HepG2 (cell line): ENCODE results near the gene CLCN2. TPM values are rescaled to one million over a fixed set of nuclear protein-coding genes. Genes with fewer than 3 reads are reported as not detected.
A peak's percentile ranks its signal among the peaks of the same experiment; 100 is the strongest.

Experiments used
- CBX5 ChIP-seq: sonication (generic); formaldehyde crosslinking; IDR thresholded peaks from 2 replicates; pipeline ENCODE4 v1.4.0; 2020; ENCODE audit warnings: missing genetic modification reagents, borderline replicate concordance
- ESRRA ChIP-seq: sonication (generic); formaldehyde crosslinking; IDR thresholded peaks from 2 replicates; pipeline ENCODE4 v1.5.1; 2020; ENCODE audit warnings: mild to moderate bottlenecking, low read depth, missing genetic modification reagents
- EZH2 ChIP-seq: conservative IDR thresholded peaks from 2 replicates; pipeline ENCODE4 v1.6.1; 2012; ENCODE audit warnings: mild to moderate bottlenecking, low read depth, low read length, moderate library complexity
- HMG20A ChIP-seq: IDR thresholded peaks from 2 replicates; pipeline ENCODE4 v1.6.1; 2016; ENCODE audit warnings: borderline replicate concordance
- KLF16 ChIP-seq, 2 experiments: sonication (generic) in 1 of 2; formaldehyde crosslinking in 1 of 2; IDR thresholded peaks; 2 replicates each; pipeline versions ENCODE4 v1.6.1 to v1.8.0; 2016 to 2023; ENCODE audit warnings: missing genetic modification reagents in 2 of 2, missing compliant biosample characterization in 1 of 2
- MAFG ChIP-seq: sonication (generic); formaldehyde crosslinking; IDR thresholded peaks from 2 replicates; pipeline ENCODE4 v1.5.1; 2020; ENCODE audit warnings: mild to moderate bottlenecking, missing genetic modification reagents
- MAX ChIP-seq: IDR thresholded peaks from 2 replicates; pipeline ENCODE4 v1.6.1; 2012; ENCODE audit warnings: inconsistent platforms
- MIXL1 ChIP-seq: IDR thresholded peaks from 2 replicates; pipeline ENCODE4 v1.6.1; 2016
- NFYB ChIP-seq: sonication (generic); formaldehyde crosslinking; IDR thresholded peaks from 2 replicates; pipeline ENCODE4 v1.4.0; 2020; ENCODE audit warnings: missing genetic modification reagents
- PAF1 ChIP-seq: IDR thresholded peaks from 2 replicates; pipeline ENCODE4 v1.6.1; 2016; ENCODE audit warnings: missing genetic modification reagents, missing compliant biosample characterization
- RERE ChIP-seq: IDR thresholded peaks from 2 replicates; pipeline ENCODE4 v1.6.1; 2016; ENCODE audit warnings: low read depth, missing genetic modification reagents, missing compliant biosample characterization
- SP1 ChIP-seq, 2 experiments: fragments of 450-650 bp in 1 of 2; sonication (generic) in 1 of 2; formaldehyde crosslinking in 1 of 2; IDR thresholded peaks; 2 replicates each; pipeline versions ENCODE4 v1.4.0 to v1.6.1; 2016 to 2020; ENCODE audit warnings: missing genetic modification reagents in 1 of 2
- ZBTB21 ChIP-seq: sonication (generic); formaldehyde crosslinking; IDR thresholded peaks from 2 replicates; pipeline ENCODE4 v1.4.0; 2020; ENCODE audit warnings: missing genetic modification reagents
- ZKSCAN1 ChIP-seq: fragments of 150-350 bp; IDR thresholded peaks from 2 replicates; pipeline ENCODE4 v1.6.1; 2014; ENCODE audit warnings: low read length
- ZMYM4 ChIP-seq: sonication (generic); formaldehyde crosslinking; IDR thresholded peaks from 2 replicates; pipeline ENCODE4 v1.8.1; 2023; ENCODE audit warnings: mild to moderate bottlenecking, missing genetic modification reagents
- ZNF142 ChIP-seq: sonication (generic); formaldehyde crosslinking; IDR thresholded peaks from 2 replicates; pipeline ENCODE4 v1.4.0; 2020; ENCODE audit warnings: missing genetic modification reagents
- ZNF564 ChIP-seq: sonication (generic); formaldehyde crosslinking; IDR thresholded peaks from 2 replicates; pipeline ENCODE4 v1.8.1; 2023; ENCODE audit warnings: mild to moderate bottlenecking, missing genetic modification reagents
- ZNF567 ChIP-seq: sonication (generic); formaldehyde crosslinking; IDR thresholded peaks from 2 replicates; pipeline ENCODE4 v1.8.1; 2023; ENCODE audit warnings: mild to moderate bottlenecking, missing genetic modification reagents, borderline replicate concordance
- ZNF652 ChIP-seq: IDR thresholded peaks from 2 replicates; pipeline ENCODE4 v1.6.1; 2016; ENCODE audit warnings: low read depth, borderline replicate concordance
- ZNF7 ChIP-seq: IDR thresholded peaks from 2 replicates; pipeline ENCODE4 v1.6.1; 2016; ENCODE audit warnings: missing biosample characterization, missing genetic modification reagents
- ZNF780A ChIP-seq: sonication (generic); formaldehyde crosslinking; IDR thresholded peaks from 2 replicates; pipeline ENCODE4 v1.8.0; 2022; ENCODE audit warnings: mild to moderate bottlenecking, missing genetic modification reagents, moderate library complexity
- polyA plus RNA-seq, 8 experiments: library from polyadenylated mRNA; depleted of rRNA in 3 of 8; stranded (reverse) in 7 of 8; unstranded in 1 of 8; fragments of >200 nt; fragmentation: Illumina TruSeq in 4 of 8; extraction: Trizol in 4 of 8; gene quantifications; 2 replicates each; pipeline versions ENCODE4 v1.2.1 to v1.2.3, GENCODE V29; 2011 to 2016; ENCODE audit warnings: low read depth in 4 of 8, missing spikeins in 1 of 8, mixed read lengths in 1 of 8; ENCODE audit not compliant: insufficient read depth in 1 of 8
- total RNA-seq, 5 experiments: library from RNA; depleted of rRNA; stranded (reverse); fragments of >200 nt; fragmentation: Illumina TruSeq; extraction: Trizol; gene quantifications; 2 replicates each; pipeline ENCODE4 v1.2.3, GENCODE V29; 2016; ENCODE audit warnings: low read depth in 1 of 5

CLCN2 gene
- total and polyA plus RNA-seq, 2 of the 13 experiments (the other 11 are each of a cell fraction or from before 2014, with no cell fraction given): 11.4 to 13.5 TPM

- TF ChIP-seq PAF1 (CRISPR knock-in tag): no peak
- peak; percentile 95 for TF ChIP-seq MAX
- no peak for TF ChIP-seq CBX5
- peak; percentile 89 for TF ChIP-seq NFYB (CRISPR knock-in tag)
- no peak for TF ChIP-seq EZH2
- peak; percentile 73 for TF ChIP-seq ZMYM4
- no peak for TF ChIP-seq ESRRA (CRISPR knock-in tag)
- no peak for TF ChIP-seq ZNF142 (CRISPR knock-in tag)
- peak; percentile 43; the same call in 1 of the 2 replicates for TF ChIP-seq ZBTB21
- TF ChIP-seq ZNF652 (CRISPR knock-in tag): no peak
- TF ChIP-seq ZNF567 (CRISPR knock-in tag): peak; percentile 35; the same call in 1 of the 2 replicates
- TF ChIP-seq MIXL1 (CRISPR knock-in tag): no peak
- no peak for TF ChIP-seq HMG20A (CRISPR knock-in tag)
- TF ChIP-seq SP1 (IDR thresholded peaks at IDR 0.05): no peak
- no peak; the same call in 1 of the 2 replicates for TF ChIP-seq SP1 (CRISPR knock-in tag; IDR thresholded peaks at IDR 0.05)
- TF ChIP-seq RERE: no peak
- TF ChIP-seq ZKSCAN1: no peak
- TF ChIP-seq ZNF780A (CRISPR knock-in tag): no peak
- no peak for TF ChIP-seq ZNF564 (CRISPR knock-in tag)
- peak; percentile 39; the same call in 1 of the 2 replicates for TF ChIP-seq ZNF7 (CRISPR knock-in tag)
- no peak for TF ChIP-seq MAFG
- TF ChIP-seq KLF16 (CRISPR knock-in tag; IDR thresholded peaks at IDR 0.05): no peak; a peak in 1 of 4 replicates
These were observed 16.6 kb upstream of the CLCN2 start, which contains the start of gene THPO (continued) for GRCh38 chr3:184377882-184378445.
